ENCODE results near the gene TRA2A. TPM values are rescaled to one million over a fixed set of nuclear protein-coding genes. Genes with fewer than 3 reads are reported as not detected.

TRA2A gene
- total RNA-seq, 2 donors from 2014 or later = 26.2 to 35.6 TPM

- Histone ChIP-seq H3K4me3 (no peak overlapping the region), H3K4me1 (peaks cover 44% of the 10 kb centered on the region), H3K27me3 (peaks cover 6 to 96% of the 10 kb centered on the region in 2 donors), H3K36me3 (replicated peaks in 1 of 2; ENCODE audit: insufficient read depth in 1 of 2, low read depth in 2 of 2) (no peaks in the 10 kb centered on the region), H3K27ac (no peak overlapping the region), H3K9me3 (peaks cover 0 to 4% (median 0%) of the 10 kb centered on the region in 3 donors)
- intact Hi-C loops (cut with DNase I) = no loop called here
- TF ChIP-seq POLR2A (IDR thresholded peaks at IDR 0.05) (no peak), CTCF (IDR thresholded peaks at IDR 0.05) (no peak)
- ATAC-seq (no peak), DNase-seq (no peak)
- WGBS, 2 donors = 47 to 59% methylated on average over 6 of the region's 6 CpGs
Observed at GRCh38 chr7:23472046-23472445, 59.7 kb downstream of the TRA2A start.

- peaks cover 0 to 4% (median 0%) of the 10 kb centered on the region in 3 donors for H3K9me3 ChIP-seq
- intact Hi-C loops (cut with DNase I) = no loop called here
- no peak for ATAC-seq
- no peak for TF ChIP-seq CTCF (IDR thresholded peaks at IDR 0.05)
- TF ChIP-seq POLR2A (IDR thresholded peaks at IDR 0.05) = no peak
- no peak overlapping the region for H3K27ac ChIP-seq
- WGBS, 2 donors = 6 to 12% methylated on average over 25 to 43 of the region's 44 CpGs
- no peaks in the 10 kb centered on the region for H3K36me3 ChIP-seq (replicated peaks in 1 of 2; ENCODE audit: insufficient read depth in 1 of 2, low read depth in 2 of 2)
- H3K4me3 ChIP-seq = no peak overlapping the region
- H3K27me3 ChIP-seq = peaks cover 6 to 93% of the 10 kb centered on the region in 2 donors
- DNase-seq = no peak
- peaks cover 44% of the 10 kb centered on the region for H3K4me1 ChIP-seq
Observed at GRCh38 chr7:23471106-23471859, 60.5 kb downstream of the TRA2A start.

- peaks cover 6 to 85% of the 10 kb centered on the region in 2 donors for H3K27me3 ChIP-seq
- peak; percentile 13 for ATAC-seq
- TF ChIP-seq CTCF (IDR thresholded peaks at IDR 0.05) = no peak
- peaks cover 0 to 4% (median 0%) of the 10 kb centered on the region in 3 donors for H3K9me3 ChIP-seq
- no peak within 1 kb of the TSS for H3K27ac ChIP-seq
- intact Hi-C loops (cut with DNase I) = no loop called here
- 3 to 8% methylated on average over 33 to 34 of the region's 34 CpGs for WGBS, 2 donors
- H3K4me3 ChIP-seq = no peak within 1 kb of the TSS
- H3K36me3 ChIP-seq (replicated peaks in 1 of 2; ENCODE audit: insufficient read depth in 1 of 2, low read depth in 2 of 2) = no peaks in the 10 kb centered on the region
- no peak for DNase-seq
- peaks cover 44% of the 10 kb centered on the region for H3K4me1 ChIP-seq
Observed at GRCh38 chr7:23470330-23471105, 61.3 kb downstream of the TRA2A start, which contains the start of gene IGF2BP3. IGF2BP3 (minus strand) TSS chr7:23470491; CDS start chr7:23470110, 381 bp downstream.

- ATAC-seq = no peak
- Histone ChIP-seq H3K4me1 (peaks cover 44% of the 10 kb centered on the region), H3K27ac (no peak overlapping the region), H3K4me3 (no peak overlapping the region), H3K36me3 (replicated peaks in 1 of 2; ENCODE audit: insufficient read depth in 1 of 2, low read depth in 2 of 2) (no peaks in the 10 kb centered on the region), H3K9me3 (peaks cover 0 to 4% (median 0%) of the 10 kb centered on the region in 3 donors), H3K27me3 (peaks cover 6 to 79% of the 10 kb centered on the region in 2 donors)
- no peak for DNase-seq
- intact Hi-C loops (cut with DNase I) = no loop called here
- TF ChIP-seq POLR2A (IDR thresholded peaks at IDR 0.05) = no peak
- no peak for TF ChIP-seq CTCF (IDR thresholded peaks at IDR 0.05)
- 6 to 9% methylated on average over 13 to 18 of the region's 18 CpGs for WGBS, 2 donors
Observed at GRCh38 chr7:23469961-23470250, 61.9 kb downstream of the TRA2A start.
